Omental fat pad (tissue), 4 donors: ENCODE measurements around the gene RALB. TPM values are rescaled to one million over a fixed set of nuclear protein-coding genes. Genes with fewer than 3 reads are reported as not detected.
"Not testable (repeated sequence)": the region's sequence is repeated elsewhere in the genome, so short reads cannot be mapped to it uniquely, and the experiment has no call there.

Source experiments
- ATAC-seq: fragments of 150-250 bp; one replicate; pipeline ENCODE4 v1.9.1; 2016; ENCODE audit warnings: mild to moderate bottlenecking, moderate library complexity; ENCODE audit not compliant: low FRiP score
- DNase-seq: peaks from one replicate; pipeline ENCODE4 v3.0.0-alpha.2; 2019; ENCODE audit warnings: low spot score
- CTCF ChIP-seq, 3 donors: fragments of 450-650 bp; IDR thresholded peaks; one replicate each; pipeline ENCODE4 v1.5.1; 2016 to 2017; ENCODE audit warnings: antibody characterized with exemption in 3 of 3, mild to moderate bottlenecking in 3 of 3, moderate library complexity in 2 of 3
- total RNA-seq, 4 donors: library from RNA; depleted of rRNA; stranded (reverse); fragments of >200 nt; gene quantifications; one replicate each; pipeline ENCODE4 v1.1.0, GENCODE V29; 2016

RALB gene
- total RNA-seq, 4 donors from 2014 or later = 41.5 to 74.2 (median 51.4) TPM

- TF ChIP-seq CTCF (IDR thresholded peaks at IDR 0.05) = no peak
- no peak for ATAC-seq
Measured at GRCh38 chr2:120316528-120317179, 64.0 kb downstream of the RALB start.

GRCh38 chr2:120317180-120317533 is 64.5 kb downstream of the RALB start:
- no peak for ATAC-seq
- no peak for DNase-seq
- no peak for TF ChIP-seq CTCF (IDR thresholded peaks at IDR 0.05)

More at GRCh38 chr2:120316528-120317179, 64.0 kb downstream of the RALB start:
- DNase-seq = no peak

GRCh38 chr2:120317916-120318315 is 65.3 kb downstream of the RALB start:
- ATAC-seq = no peak
- TF ChIP-seq CTCF (IDR thresholded peaks at IDR 0.05) = no peak
- DNase-seq = no peak

GRCh38 chr2:120318626-120319025 is 66.0 kb downstream of the RALB start:
- DNase-seq = no peak
- TF ChIP-seq CTCF (IDR thresholded peaks at IDR 0.05) = no peak
- no peak for ATAC-seq

GRCh38 chr2:120319123-120319522 is 66.5 kb downstream of the RALB start:
- DNase-seq = no peak
- TF ChIP-seq CTCF (IDR thresholded peaks at IDR 0.05) = no peak
- ATAC-seq = no peak

- no peak for ATAC-seq
- TF ChIP-seq CTCF (IDR thresholded peaks at IDR 0.05) = no peak
- DNase-seq = no peak
Measured at GRCh38 chr2:120319686-120320317, 67.2 kb downstream of the RALB start.

- TF ChIP-seq CTCF (IDR thresholded peaks at IDR 0.05) = no peak
- no peak for DNase-seq
Measured at GRCh38 chr2:120320318-120320851, 67.7 kb downstream of the RALB start.

GRCh38 chr2:120320887-120321556 is 68.4 kb downstream of the RALB start:
- ATAC-seq, DNase-seq: not testable (repeated sequence)

More at GRCh38 chr2:120320318-120320851, 67.7 kb downstream of the RALB start:
- no peak for ATAC-seq
